GM12875 (cell line): ENCODE data around the gene GPAT3.

Experiments used
- H3K4me3 ChIP-seq: one replicate; pipeline ENCODE4 v1.5.1; 2011; ENCODE audit warnings: low read depth, low read length, control low read depth
- CTCF ChIP-seq: IDR thresholded peaks from 2 replicates; pipeline ENCODE4 v1.5.1; 2011; ENCODE audit warnings: low read depth, mild to moderate bottlenecking, control low read depth, inconsistent platforms, low read length, moderate library complexity, borderline replicate concordance; ENCODE audit not compliant: insufficient read depth

GPAT3 gene

GRCh38 chr4:83599183-83599582, 63.3 kb downstream of the GPAT3 start:
- no peak for TF ChIP-seq CTCF
- no peak overlapping the region for H3K4me3 ChIP-seq

- no peak for TF ChIP-seq CTCF
- no peak overlapping the region for H3K4me3 ChIP-seq
Observed at GRCh38 chr4:83603129-83603528, 67.2 kb downstream of the GPAT3 start.

- TF ChIP-seq CTCF, result no peak
- no peak overlapping the region for H3K4me3 ChIP-seq
Observed at GRCh38 chr4:83604321-83604720, 68.4 kb downstream of the GPAT3 start.

GRCh38 chr4:83605210-83605609, 69.3 kb downstream of the GPAT3 start:
- TF ChIP-seq CTCF, result no peak
- H3K4me3 ChIP-seq, result no peak overlapping the region

GRCh38 chr4:83605744-83606172, 69.8 kb downstream of the GPAT3 start:
- no peak for TF ChIP-seq CTCF
- H3K4me3 ChIP-seq, result no peak overlapping the region

GRCh38 chr4:83606460-83606859, 70.6 kb downstream of the GPAT3 start:
- no peak overlapping the region for H3K4me3 ChIP-seq
- TF ChIP-seq CTCF, result no peak

DNA sequence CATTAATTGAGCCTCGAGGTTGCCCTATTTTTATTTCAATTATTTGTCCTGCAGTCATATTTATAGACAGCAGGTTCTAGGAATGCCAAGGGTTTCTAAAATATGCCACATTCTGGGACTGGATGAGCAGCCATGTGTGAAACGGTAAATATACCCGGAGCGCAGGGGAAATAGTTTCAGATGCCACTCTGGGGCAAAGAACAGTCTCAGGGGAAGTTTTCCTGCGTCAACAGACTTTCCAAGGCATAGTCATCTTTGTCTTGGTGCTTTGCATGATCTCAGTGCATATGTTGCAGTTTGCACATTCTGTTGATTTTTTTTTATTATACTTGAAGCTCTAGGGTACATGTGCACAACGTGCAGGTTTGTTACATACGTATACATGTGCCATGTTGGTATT, 71.0 kb downstream of the GPAT3 start:
- TF ChIP-seq CTCF, result no peak
- H3K4me3 ChIP-seq, result no peak overlapping the region
